SU-DHL-6 (cell line): Measurements from ENCODE around the gene MCEE.

Experiments
- EZH2phosphoT487 ChIP-seq: fragments of 200-600 bp; sonication (generic), shearing (Covaris generic); conservative IDR thresholded peaks from 2 replicates; pipeline ENCODE4 v1.6.1; 2018; ENCODE audit warnings: mild to moderate bottlenecking, antibody characterized with exemption, low read length, moderate library complexity, mixed read lengths
- TF ChIP-seq, protein P1 (sequence below): fragments of 200-600 bp; sonication (generic); IDR thresholded peaks from one replicate; pipeline ENCODE4 v1.5.1; 2017; ENCODE audit warnings: antibody characterized with exemption, mild to moderate bottlenecking, low read length, moderate library complexity; ENCODE audit not compliant: insufficient read depth, poor library complexity, severe bottlenecking

DNA sequence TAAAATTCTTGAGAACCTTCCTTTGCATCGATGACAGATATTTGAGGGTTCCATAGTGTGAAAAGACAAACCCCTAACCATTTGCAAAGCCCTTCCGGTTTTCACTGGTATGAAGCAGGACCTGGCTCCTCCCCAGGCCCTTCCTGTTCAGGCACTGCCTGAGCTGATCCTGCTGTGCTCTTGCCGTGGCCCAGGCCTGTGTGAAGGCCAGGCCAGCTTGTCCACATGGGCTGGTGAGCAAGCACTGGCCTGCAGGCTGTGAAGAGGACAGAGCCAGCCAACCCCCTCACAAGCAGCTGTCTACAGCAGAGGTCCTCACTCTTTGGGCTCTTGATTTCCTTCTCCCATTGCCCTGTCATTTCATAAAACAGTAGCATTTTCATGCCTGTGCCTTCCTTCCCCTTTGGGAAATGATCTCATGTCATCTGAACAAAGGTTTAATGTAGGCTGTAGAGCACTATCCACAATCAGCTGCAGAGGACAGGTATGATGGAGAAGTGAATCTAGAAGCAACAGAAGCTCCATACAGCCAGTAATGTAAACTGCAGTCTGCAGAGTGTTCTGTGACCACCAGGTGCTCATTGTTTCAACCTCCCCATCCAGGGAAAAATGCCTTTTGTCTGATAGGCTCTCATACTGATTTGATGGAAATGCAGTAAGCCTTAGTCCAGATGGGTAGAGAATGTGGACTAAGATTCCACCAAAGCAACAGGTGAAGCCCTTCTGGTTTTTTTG lies 20.2 kb upstream of the MCEE start:
- TF ChIP-seq, protein P1, sequence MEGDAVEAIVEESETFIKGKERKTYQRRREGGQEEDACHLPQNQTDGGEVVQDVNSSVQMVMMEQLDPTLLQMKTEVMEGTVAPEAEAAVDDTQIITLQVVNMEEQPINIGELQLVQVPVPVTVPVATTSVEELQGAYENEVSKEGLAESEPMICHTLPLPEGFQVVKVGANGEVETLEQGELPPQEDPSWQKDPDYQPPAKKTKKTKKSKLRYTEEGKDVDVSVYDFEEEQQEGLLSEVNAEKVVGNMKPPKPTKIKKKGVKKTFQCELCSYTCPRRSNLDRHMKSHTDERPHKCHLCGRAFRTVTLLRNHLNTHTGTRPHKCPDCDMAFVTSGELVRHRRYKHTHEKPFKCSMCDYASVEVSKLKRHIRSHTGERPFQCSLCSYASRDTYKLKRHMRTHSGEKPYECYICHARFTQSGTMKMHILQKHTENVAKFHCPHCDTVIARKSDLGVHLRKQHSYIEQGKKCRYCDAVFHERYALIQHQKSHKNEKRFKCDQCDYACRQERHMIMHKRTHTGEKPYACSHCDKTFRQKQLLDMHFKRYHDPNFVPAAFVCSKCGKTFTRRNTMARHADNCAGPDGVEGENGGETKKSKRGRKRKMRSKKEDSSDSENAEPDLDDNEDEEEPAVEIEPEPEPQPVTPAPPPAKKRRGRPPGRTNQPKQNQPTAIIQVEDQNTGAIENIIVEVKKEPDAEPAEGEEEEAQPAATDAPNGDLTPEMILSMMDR = no peak
- TF ChIP-seq EZH2phosphoT487 = no peak
